ENCODE measurements around the gene FBLN5. TPM values are rescaled to one million over a fixed set of nuclear protein-coding genes. Genes with fewer than 3 reads are reported as not detected.

The FBLN5 gene
- total and polyA plus RNA-seq, 9 of the 15 experiments (the other 6 are each of a cell fraction or from before 2014, with no cell fraction given), result 0.11 to 0.22 TPM; not detected in 7

DNA sequence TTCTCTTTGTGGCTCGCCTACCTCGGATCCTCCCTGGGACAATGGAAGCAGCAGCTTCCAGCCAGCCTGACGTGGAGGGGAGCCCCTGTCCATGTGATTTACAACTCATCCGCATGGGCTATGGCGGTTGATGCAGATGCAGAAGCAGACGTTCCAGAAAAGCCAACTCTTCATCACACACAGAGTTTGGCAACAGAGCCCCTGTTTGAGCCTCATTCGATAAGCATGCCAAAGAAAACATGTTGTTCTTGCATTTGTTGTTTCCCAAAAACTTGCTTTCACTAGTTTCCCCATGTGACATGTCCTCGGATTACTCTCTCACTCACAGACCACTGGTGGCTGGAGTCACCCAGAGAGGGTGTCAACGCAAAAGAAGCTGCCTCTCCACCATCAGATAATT lies 63.7 kb downstream of the FBLN5 start:
- CTCF ChIA-PET (ENCODE audit: low intra/inter-chr PET ratio), result interaction anchor here (0.7 kb wide), 1 partner anchor 597 kb away, joined by 3 read pairs; no protein-coding TSS in a partner anchor

DNA sequence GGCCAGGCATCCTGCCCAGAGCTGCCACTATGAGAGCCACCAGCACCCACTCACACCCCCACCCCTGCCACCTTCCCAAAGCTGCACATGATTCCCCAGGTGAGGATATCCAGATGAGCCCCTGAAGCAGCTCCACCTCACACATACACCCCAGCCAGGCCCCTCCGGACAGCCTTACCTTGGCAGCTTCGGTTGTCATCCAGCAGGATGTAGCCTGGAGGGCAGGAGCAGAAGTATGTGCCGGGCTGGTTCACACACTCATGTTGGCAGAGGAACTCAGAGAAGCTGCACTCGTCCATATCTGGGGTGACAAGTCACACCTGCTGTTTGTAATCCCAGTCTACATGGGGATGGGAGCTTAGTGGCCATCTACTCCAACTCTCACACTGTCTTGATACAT lies 64.7 kb downstream of the FBLN5 start:
- Histone ChIP-seq H3K4me3 (no peak overlapping the region), H3K27me3 (ENCODE audit: control insufficient read depth in 2 of 2, insufficient read depth in 2 of 2, low read length in 2 of 2) (peaks cover 0 to 9% of the 10 kb centered on the region in 2 experiments; a peak in 1 of 5 replicates), H3K9me1 (ENCODE audit: control insufficient read depth, insufficient read depth, low read length) (no peaks in the 10 kb centered on the region), H4K20me1 (replicated peaks; ENCODE audit: control insufficient read depth, insufficient read depth, low read length) (no peaks in the 10 kb centered on the region), H3K4me1 (replicated peaks in 1 of 2; ENCODE audit: control insufficient read depth in 2 of 2, insufficient read depth in 2 of 2, low read length in 2 of 2) (no peaks in the 10 kb centered on the region; a peak in 2 of 5 replicates), H3K9me3 (replicated peaks; ENCODE audit: control insufficient read depth, insufficient read depth, low read depth, low read length) (no peaks in the 10 kb centered on the region), H3K9ac (ENCODE audit: insufficient read depth in 1 of 2, low read depth in 2 of 2, low read length in 2 of 2) (no peak overlapping the region), H3K27ac (ENCODE audit: extremely low read depth, low read depth, low read length) (no peak overlapping the region), H2AFZ (ENCODE audit: low read depth, low read length) (no peak overlapping the region), H3K36me3 (ENCODE audit: control insufficient read depth, insufficient read depth, low read length) (no peaks in the 10 kb centered on the region), H3K4me2 (ENCODE audit: insufficient read depth, low read length) (no peak overlapping the region), H3K79me2 (ENCODE audit: control insufficient read depth, insufficient read depth, low read length) (no peaks in the 10 kb centered on the region)
- DNase-seq (ENCODE audit: extremely low read depth in 1 of 4, low spot score in 3 of 4), result no peak
- in situ Hi-C loops (cut with MboI) (no loop called here), intact Hi-C loops (cut with micrococcal nuclease) (no loop called here)
- BruUV-seq (replicated peaks), result no TSS peak
- 29% methylated on average over 3 of the region's 4 CpGs for WGBS (ENCODE audit: insufficient coverage, low coverage, missing lambda C conversion rate)
- POLR2A ChIA-PET, result interaction anchor here (0.6 to 1.1 kb wide), 2 partner anchors 418 to 755 kb away, joined by 3 to 4 read pairs; no protein-coding TSS in a partner anchor
- FAIRE-seq, result no peak
- CTCF ChIA-PET (ENCODE audit: low intra/inter-chr PET ratio), result no interaction called here
- TF ChIP-seq ZNF175 (CRISPR knock-in tag; IDR thresholded peaks at IDR 0.05; ENCODE audit: low read depth) (no peak), TCF3 (CRISPR knock-in tag; IDR thresholded peaks at IDR 0.05) (no peak), TCF7 (IDR thresholded peaks at IDR 0.05; ENCODE audit: borderline replicate concordance) (no peak), DACH1 (IDR thresholded peaks at IDR 0.05; ENCODE audit: partially characterized antibody) (no peak), MTA2 (IDR thresholded peaks at IDR 0.05; ENCODE audit: low read depth) (no peak), TAF1 (IDR thresholded peaks at IDR 0.05; ENCODE audit: control insufficient read depth, extremely low read depth, insufficient read depth, low read length, severe bottlenecking) (no peak)
- TF ChIP-seq, protein P1, sequence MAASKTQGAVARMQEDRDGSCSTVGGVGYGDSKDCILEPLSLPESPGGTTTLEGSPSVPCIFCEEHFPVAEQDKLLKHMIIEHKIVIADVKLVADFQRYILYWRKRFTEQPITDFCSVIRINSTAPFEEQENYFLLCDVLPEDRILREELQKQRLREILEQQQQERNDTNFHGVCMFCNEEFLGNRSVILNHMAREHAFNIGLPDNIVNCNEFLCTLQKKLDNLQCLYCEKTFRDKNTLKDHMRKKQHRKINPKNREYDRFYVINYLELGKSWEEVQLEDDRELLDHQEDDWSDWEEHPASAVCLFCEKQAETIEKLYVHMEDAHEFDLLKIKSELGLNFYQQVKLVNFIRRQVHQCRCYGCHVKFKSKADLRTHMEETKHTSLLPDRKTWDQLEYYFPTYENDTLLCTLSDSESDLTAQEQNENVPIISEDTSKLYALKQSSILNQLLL (CRISPR knock-in tag; IDR thresholded peaks at IDR 0.05; ENCODE audit: borderline replicate concordance), result no peak
- TF ChIP-seq, protein P2, sequence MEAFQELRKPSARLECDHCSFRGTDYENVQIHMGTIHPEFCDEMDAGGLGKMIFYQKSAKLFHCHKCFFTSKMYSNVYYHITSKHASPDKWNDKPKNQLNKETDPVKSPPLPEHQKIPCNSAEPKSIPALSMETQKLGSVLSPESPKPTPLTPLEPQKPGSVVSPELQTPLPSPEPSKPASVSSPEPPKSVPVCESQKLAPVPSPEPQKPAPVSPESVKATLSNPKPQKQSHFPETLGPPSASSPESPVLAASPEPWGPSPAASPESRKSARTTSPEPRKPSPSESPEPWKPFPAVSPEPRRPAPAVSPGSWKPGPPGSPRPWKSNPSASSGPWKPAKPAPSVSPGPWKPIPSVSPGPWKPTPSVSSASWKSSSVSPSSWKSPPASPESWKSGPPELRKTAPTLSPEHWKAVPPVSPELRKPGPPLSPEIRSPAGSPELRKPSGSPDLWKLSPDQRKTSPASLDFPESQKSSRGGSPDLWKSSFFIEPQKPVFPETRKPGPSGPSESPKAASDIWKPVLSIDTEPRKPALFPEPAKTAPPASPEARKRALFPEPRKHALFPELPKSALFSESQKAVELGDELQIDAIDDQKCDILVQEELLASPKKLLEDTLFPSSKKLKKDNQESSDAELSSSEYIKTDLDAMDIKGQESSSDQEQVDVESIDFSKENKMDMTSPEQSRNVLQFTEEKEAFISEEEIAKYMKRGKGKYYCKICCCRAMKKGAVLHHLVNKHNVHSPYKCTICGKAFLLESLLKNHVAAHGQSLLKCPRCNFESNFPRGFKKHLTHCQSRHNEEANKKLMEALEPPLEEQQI (IDR thresholded peaks at IDR 0.05), result no peak
- TF ChIP-seq, protein P3, sequence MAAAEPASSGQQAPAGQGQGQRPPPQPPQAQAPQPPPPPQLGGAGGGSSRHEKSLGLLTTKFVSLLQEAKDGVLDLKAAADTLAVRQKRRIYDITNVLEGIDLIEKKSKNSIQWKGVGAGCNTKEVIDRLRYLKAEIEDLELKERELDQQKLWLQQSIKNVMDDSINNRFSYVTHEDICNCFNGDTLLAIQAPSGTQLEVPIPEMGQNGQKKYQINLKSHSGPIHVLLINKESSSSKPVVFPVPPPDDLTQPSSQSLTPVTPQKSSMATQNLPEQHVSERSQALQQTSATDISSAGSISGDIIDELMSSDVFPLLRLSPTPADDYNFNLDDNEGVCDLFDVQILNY (CRISPR knock-in tag; IDR thresholded peaks at IDR 0.05), result no peak
- ATAC-seq, result no peak

More for the DNA sequence above, 63.7 kb downstream of the FBLN5 start:
- Histone ChIP-seq H3K4me2 (ENCODE audit: insufficient read depth, low read length) (no peak overlapping the region), H3K9me3 (replicated peaks; ENCODE audit: control insufficient read depth, insufficient read depth, low read depth, low read length) (no peaks in the 10 kb centered on the region), H3K9ac (ENCODE audit: insufficient read depth in 1 of 2, low read depth in 2 of 2, low read length in 2 of 2) (no peak overlapping the region), H3K27ac (ENCODE audit: extremely low read depth, low read depth, low read length) (no peak overlapping the region), H4K20me1 (replicated peaks; ENCODE audit: control insufficient read depth, insufficient read depth, low read length) (no peaks in the 10 kb centered on the region), H3K79me2 (ENCODE audit: control insufficient read depth, insufficient read depth, low read length) (no peaks in the 10 kb centered on the region), H3K4me3 (no peak overlapping the region), H3K4me1 (replicated peaks in 1 of 2; ENCODE audit: control insufficient read depth in 2 of 2, insufficient read depth in 2 of 2, low read length in 2 of 2) (no peaks in the 10 kb centered on the region; a peak in 2 of 5 replicates), H3K27me3 (ENCODE audit: control insufficient read depth in 2 of 2, insufficient read depth in 2 of 2, low read length in 2 of 2) (peaks cover 0 to 9% of the 10 kb centered on the region in 2 experiments; a peak in 1 of 5 replicates), H3K36me3 (ENCODE audit: control insufficient read depth, insufficient read depth, low read length) (no peaks in the 10 kb centered on the region), H2AFZ (ENCODE audit: low read depth, low read length) (no peak overlapping the region), H3K9me1 (ENCODE audit: control insufficient read depth, insufficient read depth, low read length) (no peaks in the 10 kb centered on the region)
- no peak for ATAC-seq
- TF ChIP-seq RFX7 (CRISPR knock-in tag; IDR thresholded peaks at IDR 0.05), result no peak
- no peak for TF ChIP-seq GTF2F1 (IDR thresholded peaks at IDR 0.05; ENCODE audit: low read depth, low read length)
- TF ChIP-seq E2F3 (CRISPR knock-in tag; IDR thresholded peaks at IDR 0.05), result no peak
- TF ChIP-seq SMARCA4 (IDR thresholded peaks at IDR 0.05), result no peak
- TF ChIP-seq JUND (IDR thresholded peaks at IDR 0.05; ENCODE audit: borderline replicate concordance, low read depth, low read length), result no peak
- no peak for TF ChIP-seq JUND (tag; IDR thresholded peaks at IDR 0.05; ENCODE audit: borderline replicate concordance, low read depth, low read length)
- intact Hi-C loops (cut with micrococcal nuclease) (no loop called here), in situ Hi-C loops (cut with MboI) (no loop called here)
- WGBS (ENCODE audit: insufficient coverage, low coverage, missing lambda C conversion rate), result 13% methylated on average over 8 of the region's 9 CpGs
- no peak for DNase-seq (ENCODE audit: extremely low read depth in 1 of 4, low spot score in 3 of 4)
- no peak for FAIRE-seq
- no TSS peak for BruUV-seq (replicated peaks)
- POLR2A ChIA-PET, result interaction anchor here (1.1 kb wide), 1 partner anchor 419 kb away, joined by 4 read pairs; no protein-coding TSS in a partner anchor

Measured in K562 (cell line).